Neuronal stem cell (in vitro differentiated cells): ENCODE measurements around the gene MAP3K12.

Experiments
- DNase-seq: peaks from one replicate; pipeline ENCODE4 v3.0.0-alpha.2; 2013; ENCODE audit warnings: low spot score
- H2AFZ ChIP-seq: one replicate; pipeline ENCODE4 v1.6.1; 2013; ENCODE audit warnings: mild to moderate bottlenecking, low read length, inconsistent platforms
- H2AK5ac ChIP-seq: 2 replicates; pipeline ENCODE4 v1.6.1; 2013; ENCODE audit warnings: low read depth, mild to moderate bottlenecking, inconsistent platforms, low read length, moderate library complexity, mixed read lengths
- H2BK120ac ChIP-seq: 2 replicates; pipeline ENCODE4 v1.6.1; 2013; ENCODE audit warnings: low read depth, mild to moderate bottlenecking, inconsistent platforms, low read length, moderate library complexity, mixed read lengths
- H2BK12ac ChIP-seq: one replicate; pipeline ENCODE4 v1.6.1; 2013; ENCODE audit warnings: low read length, inconsistent platforms
- H2BK15ac ChIP-seq: 2 replicates; pipeline ENCODE4 v1.6.1; 2013; ENCODE audit warnings: mild to moderate bottlenecking, low read length, inconsistent platforms, mixed read lengths
- H2BK5ac ChIP-seq: one replicate; pipeline ENCODE4 v1.6.1; 2013; ENCODE audit warnings: inconsistent platforms, mild to moderate bottlenecking, low read length, moderate library complexity
- H3K14ac ChIP-seq: one replicate; pipeline ENCODE4 v1.6.1; 2013; ENCODE audit warnings: low read length, inconsistent platforms
- H3K18ac ChIP-seq: 2 replicates; pipeline ENCODE4 v1.6.1; 2013; ENCODE audit warnings: low read length, inconsistent platforms
- H3K23ac ChIP-seq: 2 replicates; pipeline ENCODE4 v1.6.1; 2013; ENCODE audit warnings: low read depth, mild to moderate bottlenecking, mixed read lengths, low read length, inconsistent platforms; ENCODE audit not compliant: poor library complexity
- H3K27ac ChIP-seq: replicated peaks from 3 replicates; pipeline ENCODE4 v1.5.1; 2013; ENCODE audit warnings: low read length, inconsistent platforms
- H3K27me3 ChIP-seq, 3 experiments: 2 replicates each; pipeline ENCODE4 v1.6.1; 2013; ENCODE audit warnings: low read length in 3 of 3, mild to moderate bottlenecking in 2 of 3, inconsistent platforms in 1 of 3, low read depth in 1 of 3, mixed read lengths in 1 of 3, moderate library complexity in 1 of 3; ENCODE audit not compliant: control insufficient read depth in 3 of 3, insufficient read depth in 3 of 3
- H3K36me3 ChIP-seq, 2 donors: replicated peaks in 1 of 2; 2 replicates each; pipeline ENCODE4 v1.6.1; 2013; ENCODE audit warnings: low read length in 2 of 2; ENCODE audit not compliant: control insufficient read depth in 2 of 2, insufficient read depth in 2 of 2
- H3K4ac ChIP-seq: 2 replicates; pipeline ENCODE4 v1.6.1; 2013; ENCODE audit warnings: inconsistent platforms, mild to moderate bottlenecking, low read length, moderate library complexity
- H3K4me1 ChIP-seq, 2 donors: 1 replicate in 1 of 2; 2 replicates in 1 of 2; pipeline ENCODE4 v1.6.1; 2013; ENCODE audit warnings: low read length in 2 of 2, low read depth in 1 of 2; ENCODE audit not compliant: control insufficient read depth in 2 of 2, insufficient read depth in 1 of 2
- H3K4me2 ChIP-seq: one replicate; pipeline ENCODE4 v1.6.1; 2013; ENCODE audit warnings: mild to moderate bottlenecking, low read length, inconsistent platforms; ENCODE audit not compliant: insufficient read depth, poor library complexity, severe bottlenecking
- H3K4me3 ChIP-seq, 2 donors: 2 replicates each; pipeline ENCODE4 v1.5.1; 2013; ENCODE audit warnings: low read length in 2 of 2, mild to moderate bottlenecking in 2 of 2, inconsistent platforms in 1 of 2, moderate library complexity in 1 of 2
- H3K79me1 ChIP-seq: one replicate; pipeline ENCODE4 v1.6.1; 2013; ENCODE audit warnings: low read depth, mild to moderate bottlenecking, inconsistent platforms, low read length, moderate library complexity
- H3K9ac ChIP-seq: one replicate; pipeline ENCODE4 v1.6.1; 2013; ENCODE audit warnings: mild to moderate bottlenecking, low read depth, low read length, inconsistent platforms; ENCODE audit not compliant: poor library complexity
- H3K9me3 ChIP-seq, 2 donors: replicated peaks in 1 of 2; 2 replicates each; pipeline versions ENCODE3 to v1.6.1; 2013; ENCODE audit warnings: low read length in 2 of 2, mild to moderate bottlenecking in 2 of 2, inconsistent platforms in 1 of 2, low read depth in 1 of 2, mixed read lengths in 1 of 2, moderate library complexity in 1 of 2; ENCODE audit not compliant: control insufficient read depth in 2 of 2, insufficient read depth in 1 of 2
- H4K8ac ChIP-seq: one replicate; pipeline ENCODE4 v1.6.1; 2013; ENCODE audit warnings: low read depth, mild to moderate bottlenecking, inconsistent platforms, low read length, moderate library complexity
- H4K91ac ChIP-seq: one replicate; pipeline ENCODE4 v1.6.1; 2013; ENCODE audit warnings: low read length, low read depth, mild to moderate bottlenecking, inconsistent platforms; ENCODE audit not compliant: poor library complexity
- WGBS, 2 donors: extraction: QIAGEN DNeasy Blood & Tissue Kit; methylation state at CpG; one replicate each; pipeline ENCODE4 v1.1.7; 2013; ENCODE audit warnings: missing lambda C conversion rate in 2 of 2, mixed read lengths in 1 of 2; ENCODE audit not compliant: insufficient read length in 2 of 2, insufficient replicate concordance in 1 of 2; ENCODE audit errors: extremely low coverage in 2 of 2; 5-methylcytosine and 5-hydroxymethylcytosine counted together

MAP3K12 gene

DNA sequence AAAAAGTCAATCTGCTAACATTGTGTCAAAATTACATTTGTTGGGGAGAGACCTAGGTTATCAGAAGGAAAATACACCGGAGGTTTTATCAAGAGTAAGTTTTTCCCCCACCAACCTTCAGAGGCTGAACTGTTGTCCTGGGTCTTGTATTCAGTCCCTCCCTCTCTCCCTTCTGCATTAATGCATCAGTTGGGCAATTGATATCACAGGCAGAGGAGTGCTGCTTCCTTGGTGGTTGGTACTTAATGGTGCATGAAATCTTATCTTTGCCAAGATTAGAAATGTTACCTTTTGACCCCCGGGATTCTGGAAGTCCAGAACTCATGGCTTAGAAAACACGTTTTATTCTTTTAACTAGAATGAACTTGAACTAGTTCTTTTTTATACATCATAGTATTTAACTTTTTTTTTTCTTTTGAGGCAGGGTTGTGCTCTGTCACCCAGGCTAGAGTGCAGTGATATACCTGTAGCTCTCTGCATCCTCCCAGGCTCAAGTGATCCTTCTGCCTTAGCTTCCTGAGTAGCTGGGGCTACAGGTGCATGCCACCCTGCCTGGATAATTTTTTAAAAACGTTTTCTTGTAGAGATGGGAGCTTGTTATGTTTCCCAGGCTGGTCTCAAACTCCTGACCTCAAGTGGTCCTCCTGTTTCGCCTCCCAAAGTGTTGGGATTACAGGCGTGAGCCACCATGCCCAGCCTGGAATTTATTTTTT, 42.4 kb downstream of the MAP3K12 start:
- no peak overlapping the region for H3K4ac ChIP-seq
- no peak for DNase-seq
- peaks cover 7 to 16% of the 10 kb centered on the region in 2 donors for H3K4me1 ChIP-seq
- no peak overlapping the region for H3K27ac ChIP-seq
- no peak overlapping the region for H2BK12ac ChIP-seq
- no peak overlapping the region for H3K9ac ChIP-seq
- no peak overlapping the region for H3K4me2 ChIP-seq
- H2BK5ac ChIP-seq, result no peak overlapping the region
- no peak overlapping the region for H2BK15ac ChIP-seq
- no peak overlapping the region for H2AK5ac ChIP-seq
- no peak overlapping the region for H3K18ac ChIP-seq
- no peak overlapping the region for H3K14ac ChIP-seq
- WGBS, 2 donors, result no CpG with 5 or more reads among the region's 6 CpGs
- no peak overlapping the region for H4K91ac ChIP-seq
- H2BK120ac ChIP-seq, result no peak overlapping the region
- H3K27me3 ChIP-seq, result no peaks in the 10 kb centered on the region
- no peak overlapping the region for H3K4me3 ChIP-seq
- no peak overlapping the region for H3K23ac ChIP-seq
- peaks cover 0 to 2% of the 10 kb centered on the region in 2 donors for H3K9me3 ChIP-seq
- H3K79me1 ChIP-seq, result no peaks in the 10 kb centered on the region
- no peak overlapping the region for H4K8ac ChIP-seq
- no peak overlapping the region for H2AFZ ChIP-seq
- peaks cover 52 to 89% of the 10 kb centered on the region in 2 donors for H3K36me3 ChIP-seq

GRCh38 chr12:53454707-53455106, 44.6 kb downstream of the MAP3K12 start:
- Histone ChIP-seq H2BK15ac (no peak overlapping the region), H3K27ac (no peak overlapping the region), H4K91ac (no peak overlapping the region), H3K4me2 (no peak overlapping the region), H2AK5ac (no peak overlapping the region), H3K4me3 (peak overlapping the region in 1 of 2 donors; percentile 66), H2BK12ac (no peak overlapping the region), H3K4ac (no peak overlapping the region), H3K14ac (no peak overlapping the region), H2BK120ac (no peak overlapping the region), H3K9me3 (peaks cover 0 to 2% of the 10 kb centered on the region in 2 donors), H3K18ac (no peak overlapping the region), H3K27me3 (no peaks in the 10 kb centered on the region), H3K4me1 (peaks cover 4 to 16% of the 10 kb centered on the region in 2 donors), H4K8ac (no peak overlapping the region), H3K36me3 (peaks cover 35 to 68% of the 10 kb centered on the region in 2 donors), H3K23ac (no peak overlapping the region), H3K9ac (no peak overlapping the region), H2BK5ac (no peak overlapping the region), H3K79me1 (no peaks in the 10 kb centered on the region), H2AFZ (no peak overlapping the region)
- no peak for DNase-seq
- no CpG with 5 or more reads among the region's 3 CpGs for WGBS, 2 donors

- DNase-seq, result no peak
- no peak overlapping the region for H3K27ac ChIP-seq
- no peak overlapping the region for H3K18ac ChIP-seq
- H2BK15ac ChIP-seq, result no peak overlapping the region
- H3K4me2 ChIP-seq, result no peak overlapping the region
- peaks cover 0 to 2% of the 10 kb centered on the region in 2 donors for H3K9me3 ChIP-seq
- WGBS, 2 donors, result no CpG with 5 or more reads among the region's 6 CpGs
- no peak overlapping the region for H2BK12ac ChIP-seq
- H3K14ac ChIP-seq, result no peak overlapping the region
- H3K4me3 ChIP-seq, result peak overlapping the region in 1 of 2 donors; percentile 95
- no peak overlapping the region for H3K23ac ChIP-seq
- H3K4me1 ChIP-seq, result peaks cover 3 to 16% of the 10 kb centered on the region in 2 donors
- no peak overlapping the region for H3K4ac ChIP-seq
- H2BK5ac ChIP-seq, result no peak overlapping the region
- peaks cover 32 to 62% of the 10 kb centered on the region in 2 donors for H3K36me3 ChIP-seq
- no peak overlapping the region for H2AK5ac ChIP-seq
- H4K8ac ChIP-seq, result no peak overlapping the region
- H3K9ac ChIP-seq, result no peak overlapping the region
- no peaks in the 10 kb centered on the region for H3K79me1 ChIP-seq
- H3K27me3 ChIP-seq, result no peaks in the 10 kb centered on the region
- H2AFZ ChIP-seq, result no peak overlapping the region
- H4K91ac ChIP-seq, result no peak overlapping the region
- H2BK120ac ChIP-seq, result no peak overlapping the region
Observed at GRCh38 chr12:53453953-53454640, 45.2 kb downstream of the MAP3K12 start.
